H9 (cell line): ENCODE results near the gene SEMA3F. TPM values are rescaled to one million over a fixed set of nuclear protein-coding genes. Genes with fewer than 3 reads are reported as not detected.

Experiments used
- DNase-seq: peaks from one replicate; pipeline ENCODE4 v3.0.0-alpha.2; 2017
- H2AFZ ChIP-seq: one replicate; pipeline ENCODE4 v1.6.1; 2013; ENCODE audit warnings: mild to moderate bottlenecking, low read length, control low read depth, moderate library complexity
- H2AK5ac ChIP-seq: 2 replicates; pipeline ENCODE4 v1.6.1; 2013; ENCODE audit warnings: low read length, control low read depth, mixed read lengths; ENCODE audit not compliant: insufficient read length
- H2BK120ac ChIP-seq: one replicate; pipeline ENCODE4 v1.6.1; 2013; ENCODE audit warnings: low read depth, mild to moderate bottlenecking, low read length, control low read depth, inconsistent platforms; ENCODE audit not compliant: poor library complexity, severe bottlenecking
- H2BK12ac ChIP-seq: 2 replicates; pipeline ENCODE4 v1.6.1; 2013; ENCODE audit warnings: low read length, control low read depth, mixed read lengths, low read depth; ENCODE audit not compliant: insufficient read length
- H2BK15ac ChIP-seq: 2 replicates; pipeline ENCODE4 v1.6.1; 2013; ENCODE audit warnings: low read depth, low read length, control low read depth
- H2BK20ac ChIP-seq: one replicate; pipeline ENCODE4 v1.6.1; 2013; ENCODE audit warnings: low read depth, mild to moderate bottlenecking, low read length, control low read depth, inconsistent platforms; ENCODE audit not compliant: poor library complexity, severe bottlenecking
- H2BK5ac ChIP-seq: 2 replicates; pipeline ENCODE4 v1.6.1; 2013; ENCODE audit warnings: low read length, control low read depth, mixed read lengths; ENCODE audit not compliant: insufficient read length
- H3K14ac ChIP-seq: 2 replicates; pipeline ENCODE4 v1.6.1; 2013; ENCODE audit warnings: low read length, control low read depth; ENCODE audit not compliant: insufficient read depth
- H3K18ac ChIP-seq: 2 replicates; pipeline ENCODE4 v1.6.1; 2013; ENCODE audit warnings: low read depth, mild to moderate bottlenecking, mixed read lengths, low read length, control low read depth; ENCODE audit not compliant: insufficient read length
- H3K23ac ChIP-seq: 2 replicates; pipeline ENCODE4 v1.6.1; 2013; ENCODE audit warnings: low read length, control low read depth, mixed read lengths, low read depth; ENCODE audit not compliant: insufficient read length
- H3K23me2 ChIP-seq: 2 replicates; pipeline ENCODE4 v1.6.1; 2013; ENCODE audit warnings: low read depth, mild to moderate bottlenecking, mixed read lengths, low read length, control low read depth; ENCODE audit not compliant: insufficient read length, poor library complexity, severe bottlenecking
- H3K27ac ChIP-seq: 2 replicates; pipeline ENCODE4 v1.5.1; 2013; ENCODE audit warnings: low read length, control low read depth, mixed read lengths, low read depth; ENCODE audit not compliant: insufficient read length
- H3K27me3 ChIP-seq: 2 replicates; pipeline ENCODE4 v1.6.1; 2013; ENCODE audit warnings: low read length, control low read depth, inconsistent platforms; ENCODE audit not compliant: insufficient read depth
- H3K4ac ChIP-seq: 2 replicates; pipeline ENCODE4 v1.6.1; 2013; ENCODE audit warnings: low read depth, mild to moderate bottlenecking, control low read depth, inconsistent platforms, low read length, moderate library complexity
- H3K4me1 ChIP-seq: 2 replicates; pipeline ENCODE4 v1.6.1; 2013; ENCODE audit warnings: low read length, control low read depth, inconsistent platforms; ENCODE audit not compliant: insufficient read depth
- H3K4me2 ChIP-seq: 2 replicates; pipeline ENCODE4 v1.6.1; 2013; ENCODE audit warnings: low read length, control low read depth, mixed read lengths; ENCODE audit not compliant: insufficient read length, insufficient read depth
- H3K56ac ChIP-seq: 2 replicates; pipeline ENCODE4 v1.6.1; 2013; ENCODE audit warnings: low read depth, mild to moderate bottlenecking, mixed read lengths, low read length, control low read depth; ENCODE audit not compliant: insufficient read length
- H3K79me1 ChIP-seq: 2 replicates; pipeline ENCODE4 v1.6.1; 2013; ENCODE audit warnings: low read depth, mild to moderate bottlenecking, moderate library complexity, low read length, control low read depth, inconsistent platforms; ENCODE audit not compliant: insufficient read depth, poor library complexity, severe bottlenecking
- H3K79me2 ChIP-seq: 2 replicates; pipeline ENCODE4 v1.6.1; 2013; ENCODE audit warnings: low read length, control low read depth, inconsistent platforms; ENCODE audit not compliant: insufficient read depth
- H3K9ac ChIP-seq: 2 replicates; pipeline ENCODE4 v1.6.1; 2013; ENCODE audit warnings: low read length, control low read depth, mixed read lengths; ENCODE audit not compliant: insufficient read length; ENCODE audit errors: extremely low read depth
- H3K9me3 ChIP-seq: one replicate; pipeline ENCODE4 v1.6.1; 2013; ENCODE audit warnings: low read depth, low read length, inconsistent platforms; ENCODE audit not compliant: control insufficient read depth
- H3T11ph ChIP-seq: one replicate; pipeline ENCODE4 v1.6.1; 2013; ENCODE audit warnings: mild to moderate bottlenecking, low read length, control low read depth, inconsistent platforms
- H4K20me1 ChIP-seq: one replicate; pipeline ENCODE4 v1.6.1; 2013; ENCODE audit not compliant: control insufficient read depth, insufficient read length, insufficient read depth
- H4K5ac ChIP-seq: 2 replicates; pipeline ENCODE4 v1.6.1; 2013; ENCODE audit warnings: low read depth, mild to moderate bottlenecking, mixed read lengths, low read length, control low read depth; ENCODE audit not compliant: insufficient read length
- H4K8ac ChIP-seq: replicated peaks from 2 replicates; pipeline ENCODE4 v1.6.1; 2013; ENCODE audit warnings: low read length, control low read depth, mixed read lengths, low read depth; ENCODE audit not compliant: insufficient read length
- H4K91ac ChIP-seq: 2 replicates; pipeline ENCODE4 v1.6.1; 2013; ENCODE audit warnings: low read depth, mild to moderate bottlenecking, moderate library complexity, mixed read lengths, low read length, control low read depth; ENCODE audit not compliant: insufficient read length
- H3K27ac Mint-ChIP-seq, 3 experiments: 2 replicates in 2 of 3; 3 replicates in 1 of 3; pipeline ENCODE4 v1.8.0; 2020 to 2021; ENCODE audit warnings: mixed read lengths in 3 of 3, mild to moderate bottlenecking in 1 of 3, moderate library complexity in 1 of 3
- H3K27me3 Mint-ChIP-seq: 2 replicates; pipeline ENCODE4 v1.8.0; 2021; ENCODE audit warnings: low read depth, mild to moderate bottlenecking, moderate library complexity, mixed read lengths
- H3K36me3 Mint-ChIP-seq, 3 experiments: 2 replicates in 2 of 3; 3 replicates in 1 of 3; pipeline ENCODE4 v1.8.0; 2020 to 2021; ENCODE audit warnings: low read depth in 3 of 3, mixed read lengths in 3 of 3; ENCODE audit not compliant: insufficient read depth in 1 of 3
- H3K4me1 Mint-ChIP-seq, 2 experiments: 2 replicates each; pipeline ENCODE4 v1.8.0; 2020; ENCODE audit warnings: mixed read lengths in 2 of 2
- H3K4me3 Mint-ChIP-seq, 2 experiments: 2 replicates in 1 of 2; 3 replicates in 1 of 2; pipeline ENCODE4 v1.8.0; 2020 to 2021; ENCODE audit warnings: mild to moderate bottlenecking in 2 of 2, mixed read lengths in 2 of 2, moderate library complexity in 1 of 2
- H3K9me3 Mint-ChIP-seq, 2 experiments: 2 replicates in 1 of 2; 3 replicates in 1 of 2; pipeline ENCODE4 v1.8.0; 2020; ENCODE audit warnings: mild to moderate bottlenecking in 2 of 2, mixed read lengths in 2 of 2, moderate library complexity in 1 of 2
- CTCF ChIP-seq: fragments of 200-600 bp; sonication (generic); conservative IDR thresholded peaks from 3 replicates; pipeline ENCODE4 v1.8.0; 2021; ENCODE audit warnings: antibody characterized with exemption, mild to moderate bottlenecking
- WGBS: extraction: QIAGEN DNeasy Blood & Tissue Kit; methylation state at CpG from one replicate; pipeline ENCODE4 v1.1.7; 2013; ENCODE audit warnings: missing lambda C conversion rate, low lambda C conversion rate, mixed read lengths; ENCODE audit not compliant: insufficient read length; ENCODE audit errors: extremely low coverage; 5-methylcytosine and 5-hydroxymethylcytosine counted together
- total RNA-seq: library from RNA; stranded (reverse); gene quantifications from 2 replicates; pipeline ENCODE4 v1.2.1, GENCODE V29; 2021

Gene SEMA3F
- total RNA-seq, 1 experiment from 2014 or later, result 14.3 TPM

GRCh38 chr3:50192689-50193141 lies 37.6 kb downstream of the SEMA3F start:
- Histone ChIP-seq H3K4me2 (no peak overlapping the region), H3K56ac (no peak overlapping the region), H4K5ac (no peak overlapping the region), H3K4me1 (no peaks in the 10 kb centered on the region), H3K18ac (no peak overlapping the region), H3K27me3 (no peaks in the 10 kb centered on the region; the same call in 1 of the 2 replicates), H2BK5ac (no peak overlapping the region), H2AK5ac (no peak overlapping the region), H3K9ac (no peak overlapping the region), H3K23ac (no peak overlapping the region), H3K79me1 (no peaks in the 10 kb centered on the region), H2BK15ac (no peak overlapping the region), H2AFZ (no peak overlapping the region), H3K14ac (no peak overlapping the region), H4K20me1 (no peaks in the 10 kb centered on the region), H3T11ph (no peak overlapping the region), H3K4ac (no peak overlapping the region), H4K8ac (no peak overlapping the region), H2BK12ac (no peak overlapping the region), H4K91ac (no peak overlapping the region), H3K9me3 (no peaks in the 10 kb centered on the region), H3K23me2 (no peaks in the 10 kb centered on the region), H2BK20ac (no peak overlapping the region), H2BK120ac (no peak overlapping the region), H3K27ac (no peak overlapping the region), H3K79me2 (no peaks in the 10 kb centered on the region)
- H3K36me3 Mint-ChIP-seq, result no peaks in the 10 kb centered on the region
- peak; percentile 87 for DNase-seq
- H3K27ac Mint-ChIP-seq, result no peak overlapping the region
- peak; percentile 93 for TF ChIP-seq CTCF
- peak overlapping the region in 1 of 2 experiments; percentile 58; a peak in 1 of 5 replicates for H3K4me3 Mint-ChIP-seq
- no peaks in the 10 kb centered on the region for H3K9me3 Mint-ChIP-seq
- no CpG with 5 or more reads among the region's 21 CpGs for WGBS
- H3K27me3 Mint-ChIP-seq, result peaks cover 39% of the 10 kb centered on the region
- H3K4me1 Mint-ChIP-seq, result peaks cover 7 to 16% of the 10 kb centered on the region in 2 experiments
